Measurements from ENCODE around the gene GAB1.

GRCh38 chr4:143381189-143382118 lies 44.8 kb downstream of the GAB1 start:
- TF ChIP-seq CTCF (IDR thresholded peaks at IDR 0.05) (no peak), EZH2 (IDR thresholded peaks at IDR 0.05; ENCODE audit: borderline replicate concordance, insufficient read depth, low read depth, low read length, poor library complexity, severe bottlenecking) (no peak)
